ENCODE data around the gene THEM5.

The THEM5 gene

GRCh38 chr1:151839457-151840403 lies 13.8 kb downstream of the THEM5 start, which contains the start of gene C2CD4D:
TSS of gene C2CD4D (minus strand) at chr1:151839820. CDS start at chr1:151838989, 831 bp downstream.
- H3K27me3 ChIP-seq (ENCODE audit: insufficient read depth, low read length): peaks cover 13% of the 10 kb centered on the region; the same call in 1 of the 2 replicates
- H3K79me2 ChIP-seq (ENCODE audit: control insufficient read depth, insufficient read depth, low read length, unreplicated experiment): no peaks in the 10 kb centered on the region
- peaks cover 34% of the 10 kb centered on the region for H3K4me1 ChIP-seq (ENCODE audit: control insufficient read depth, insufficient read depth, low read length, unreplicated experiment)
- H3K27ac ChIP-seq (ENCODE audit: low read depth, low read length): no peak within 1 kb of the TSS
- H3K4me3 ChIP-seq (ENCODE audit: low read depth, low read length): peak within 1 kb of the TSS; percentile 76
- peak within 1 kb of the TSS; percentile 55 for H2AFZ ChIP-seq (ENCODE audit: low read length, unreplicated experiment)
- H3K36me3 ChIP-seq (ENCODE audit: insufficient read depth, low read length): no peaks in the 10 kb centered on the region

DNA sequence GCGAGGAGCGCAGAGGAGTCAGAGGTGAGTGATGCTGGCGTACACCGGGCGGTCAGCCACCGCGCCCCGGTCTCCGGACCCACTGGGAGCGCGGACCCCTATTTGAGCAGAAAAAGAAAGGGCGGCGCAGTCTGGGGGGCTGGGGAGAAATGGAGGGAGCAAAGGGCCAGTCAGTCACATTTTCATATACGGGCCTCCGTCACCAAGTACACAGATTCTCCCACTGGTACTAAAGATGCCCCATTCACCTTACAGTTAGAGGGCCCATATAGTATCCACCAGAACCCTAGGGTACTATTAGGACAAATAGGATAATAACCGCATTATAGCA lies 14.5 kb downstream of the THEM5 start:
- H3K4me1 ChIP-seq (ENCODE audit: control insufficient read depth, insufficient read depth, low read length, unreplicated experiment): peaks cover 34% of the 10 kb centered on the region
- no peaks in the 10 kb centered on the region for H3K36me3 ChIP-seq (ENCODE audit: insufficient read depth, low read length)
- H2AFZ ChIP-seq (ENCODE audit: low read length, unreplicated experiment): peak overlapping the region; percentile 55
- H3K79me2 ChIP-seq (ENCODE audit: control insufficient read depth, insufficient read depth, low read length, unreplicated experiment): no peaks in the 10 kb centered on the region
- H3K27ac ChIP-seq (ENCODE audit: low read depth, low read length): no peak overlapping the region
- H3K4me3 ChIP-seq (ENCODE audit: low read depth, low read length): peak overlapping the region; percentile 76
- H3K27me3 ChIP-seq (ENCODE audit: insufficient read depth, low read length): peaks cover 13% of the 10 kb centered on the region; the same call in 1 of the 2 replicates

DNA sequence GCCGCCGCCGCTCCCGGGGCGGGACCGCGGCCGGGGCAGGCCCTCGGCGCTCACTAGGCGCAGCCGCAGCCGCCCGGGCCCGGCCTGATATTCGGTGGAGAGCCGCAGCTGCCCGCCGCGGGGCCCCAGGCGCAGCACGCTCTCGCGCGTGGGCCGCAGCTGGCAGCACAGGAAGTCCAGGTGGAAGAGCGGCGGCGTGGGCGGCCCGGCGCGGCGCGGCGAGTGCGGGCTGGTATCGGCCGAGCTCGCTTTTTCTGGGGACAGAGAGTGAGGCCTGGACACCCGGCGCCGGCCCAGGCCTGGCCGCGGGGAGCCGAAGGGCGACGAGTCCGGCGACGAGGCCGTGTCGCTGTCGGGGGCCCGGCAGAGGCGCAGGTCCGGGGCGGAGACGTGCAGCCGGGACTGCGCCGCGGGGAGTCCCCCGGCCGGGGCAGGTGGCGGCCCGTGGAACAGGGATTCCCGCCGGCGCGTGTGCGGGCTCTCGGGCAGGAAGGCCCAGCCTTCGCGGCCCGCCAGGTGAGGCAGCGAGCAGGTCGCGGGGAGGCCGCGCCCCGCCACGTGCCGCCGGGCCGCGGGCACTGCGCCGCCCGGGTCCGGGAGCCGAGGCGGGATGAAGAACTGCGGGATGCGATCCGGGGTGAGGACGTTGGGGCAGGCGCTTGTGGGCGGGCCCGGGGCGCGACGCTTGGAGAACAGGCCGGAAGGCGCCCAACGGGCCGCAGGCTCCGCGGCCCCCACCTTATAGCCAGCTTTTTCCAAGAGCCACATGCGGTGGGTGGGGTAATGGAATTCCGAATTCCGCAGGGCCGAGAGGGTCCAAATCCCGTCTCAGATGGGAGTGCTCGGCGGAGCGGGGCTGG lies 15.1 kb downstream of the THEM5 start:
- no peaks in the 10 kb centered on the region for H3K79me2 ChIP-seq (ENCODE audit: control insufficient read depth, insufficient read depth, low read length, unreplicated experiment)
- H3K27ac ChIP-seq (ENCODE audit: low read depth, low read length): no peak overlapping the region
- peaks cover 34% of the 10 kb centered on the region for H3K4me1 ChIP-seq (ENCODE audit: control insufficient read depth, insufficient read depth, low read length, unreplicated experiment)
- peak overlapping the region; percentile 76 for H3K4me3 ChIP-seq (ENCODE audit: low read depth, low read length)
- H2AFZ ChIP-seq (ENCODE audit: low read length, unreplicated experiment): peak overlapping the region; percentile 55
- peaks cover 13% of the 10 kb centered on the region; the same call in 1 of the 2 replicates for H3K27me3 ChIP-seq (ENCODE audit: insufficient read depth, low read length)
- H3K36me3 ChIP-seq (ENCODE audit: insufficient read depth, low read length): no peaks in the 10 kb centered on the region

- H3K36me3 ChIP-seq (ENCODE audit: insufficient read depth, low read length): no peaks in the 10 kb centered on the region
- H3K27me3 ChIP-seq (ENCODE audit: insufficient read depth, low read length): peaks cover 13% of the 10 kb centered on the region; the same call in 1 of the 2 replicates
- H3K79me2 ChIP-seq (ENCODE audit: control insufficient read depth, insufficient read depth, low read length, unreplicated experiment): no peaks in the 10 kb centered on the region
- no peak overlapping the region for H2AFZ ChIP-seq (ENCODE audit: low read length, unreplicated experiment)
- H3K4me3 ChIP-seq (ENCODE audit: low read depth, low read length): peak overlapping the region; percentile 76
- H3K4me1 ChIP-seq (ENCODE audit: control insufficient read depth, insufficient read depth, low read length, unreplicated experiment): peaks cover 34% of the 10 kb centered on the region
- H3K27ac ChIP-seq (ENCODE audit: low read depth, low read length): no peak overlapping the region
Measured at GRCh38 chr1:151837884-151838221, 15.7 kb downstream of the THEM5 start.

- H2AFZ ChIP-seq (ENCODE audit: low read length, unreplicated experiment): no peak overlapping the region
- no peaks in the 10 kb centered on the region for H3K79me2 ChIP-seq (ENCODE audit: control insufficient read depth, insufficient read depth, low read length, unreplicated experiment)
- no peak overlapping the region for H3K27ac ChIP-seq (ENCODE audit: low read depth, low read length)
- no peaks in the 10 kb centered on the region for H3K36me3 ChIP-seq (ENCODE audit: insufficient read depth, low read length)
- H3K4me3 ChIP-seq (ENCODE audit: low read depth, low read length): no peak overlapping the region
- H3K27me3 ChIP-seq (ENCODE audit: insufficient read depth, low read length): peaks cover 13% of the 10 kb centered on the region; the same call in 1 of the 2 replicates
- H3K4me1 ChIP-seq (ENCODE audit: control insufficient read depth, insufficient read depth, low read length, unreplicated experiment): peaks cover 34% of the 10 kb centered on the region
Measured at GRCh38 chr1:151837197-151837596, 16.3 kb downstream of the THEM5 start.

GRCh38 chr1:151835596-151835995 lies 17.9 kb downstream of the THEM5 start:
- no peaks in the 10 kb centered on the region for H3K36me3 ChIP-seq (ENCODE audit: insufficient read depth, low read length)
- no peak overlapping the region for H2AFZ ChIP-seq (ENCODE audit: low read length, unreplicated experiment)
- H3K79me2 ChIP-seq (ENCODE audit: control insufficient read depth, insufficient read depth, low read length, unreplicated experiment): no peaks in the 10 kb centered on the region
- peaks cover 13% of the 10 kb centered on the region; the same call in 1 of the 2 replicates for H3K27me3 ChIP-seq (ENCODE audit: insufficient read depth, low read length)
- no peak overlapping the region for H3K27ac ChIP-seq (ENCODE audit: low read depth, low read length)
- H3K4me3 ChIP-seq (ENCODE audit: low read depth, low read length): no peak overlapping the region
- H3K4me1 ChIP-seq (ENCODE audit: control insufficient read depth, insufficient read depth, low read length, unreplicated experiment): peaks cover 22% of the 10 kb centered on the region

DNA sequence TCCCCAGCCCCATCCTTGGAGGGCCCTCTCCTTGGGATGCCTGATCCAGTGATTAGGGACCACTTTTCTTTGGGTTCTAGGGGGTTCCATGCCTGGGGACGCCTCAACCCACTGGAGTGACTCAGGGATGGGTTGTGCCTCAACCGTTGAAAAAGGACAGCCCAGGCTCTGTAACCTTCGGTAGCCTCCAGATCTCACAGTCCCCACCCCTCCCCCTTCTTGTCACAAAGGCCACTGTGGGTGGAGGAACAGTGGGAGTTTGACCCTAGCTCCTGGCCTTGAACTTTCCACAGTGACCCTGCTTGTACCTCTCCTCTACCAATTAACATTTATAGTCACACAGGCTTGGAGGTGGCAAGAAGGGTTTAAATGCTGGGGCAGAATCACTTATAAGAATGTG lies 19.3 kb downstream of the THEM5 start:
- Histone ChIP-seq H3K4me3 (ENCODE audit: low read depth, low read length) (no peak overlapping the region), H2AFZ (ENCODE audit: low read length, unreplicated experiment) (no peak overlapping the region), H3K36me3 (ENCODE audit: insufficient read depth, low read length) (no peaks in the 10 kb centered on the region), H3K79me2 (ENCODE audit: control insufficient read depth, insufficient read depth, low read length, unreplicated experiment) (no peaks in the 10 kb centered on the region), H3K4me1 (ENCODE audit: control insufficient read depth, insufficient read depth, low read length, unreplicated experiment) (peaks cover 11% of the 10 kb centered on the region), H3K27ac (ENCODE audit: low read depth, low read length) (no peak overlapping the region), H3K27me3 (ENCODE audit: insufficient read depth, low read length) (peaks cover 13% of the 10 kb centered on the region; the same call in 1 of the 2 replicates)

DNA sequence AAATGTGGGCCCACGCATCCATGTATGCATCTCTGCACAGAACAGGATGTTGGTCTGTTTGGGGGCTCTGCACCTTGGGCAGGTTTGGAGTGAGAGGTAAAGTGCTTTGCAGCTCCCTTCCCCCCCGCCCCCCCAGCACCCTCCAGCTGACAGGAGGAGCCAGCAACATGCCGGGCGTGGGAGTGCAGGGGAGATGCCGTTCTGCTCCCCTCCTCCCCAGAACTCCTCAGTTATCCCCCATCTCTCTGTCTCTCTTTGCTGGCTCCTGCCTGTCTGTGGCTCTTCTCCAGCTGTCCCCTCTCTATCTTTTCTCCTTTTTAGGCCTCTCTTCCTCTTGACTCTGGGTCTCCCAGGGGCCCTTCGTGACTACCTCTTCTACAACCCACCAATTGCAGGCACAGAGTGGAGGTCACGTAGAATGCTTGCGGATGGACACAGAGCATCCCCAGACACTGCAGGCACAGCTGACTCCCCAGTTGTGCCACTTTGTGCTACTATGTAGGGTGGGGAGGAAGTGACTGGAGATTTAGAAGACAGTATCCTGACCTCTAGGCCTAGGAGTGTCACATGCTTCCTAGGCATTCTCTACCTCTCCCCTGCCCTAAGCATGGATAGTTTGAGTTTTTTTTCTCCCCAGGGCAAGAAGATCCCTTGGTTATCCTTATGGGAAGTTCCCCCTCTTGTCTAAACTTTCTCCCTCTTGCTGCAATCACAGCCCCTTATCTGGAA lies 20.2 kb downstream of the THEM5 start:
- no peaks in the 10 kb centered on the region for H3K36me3 ChIP-seq (ENCODE audit: insufficient read depth, low read length)
- peaks cover 11% of the 10 kb centered on the region for H3K4me1 ChIP-seq (ENCODE audit: control insufficient read depth, insufficient read depth, low read length, unreplicated experiment)
- H3K27ac ChIP-seq (ENCODE audit: low read depth, low read length): no peak overlapping the region
- H3K79me2 ChIP-seq (ENCODE audit: control insufficient read depth, insufficient read depth, low read length, unreplicated experiment): no peaks in the 10 kb centered on the region
- H2AFZ ChIP-seq (ENCODE audit: low read length, unreplicated experiment): no peak overlapping the region
- peaks cover 6% of the 10 kb centered on the region; the same call in 1 of the 2 replicates for H3K27me3 ChIP-seq (ENCODE audit: insufficient read depth, low read length)
- no peak overlapping the region for H3K4me3 ChIP-seq (ENCODE audit: low read depth, low read length)

DNA sequence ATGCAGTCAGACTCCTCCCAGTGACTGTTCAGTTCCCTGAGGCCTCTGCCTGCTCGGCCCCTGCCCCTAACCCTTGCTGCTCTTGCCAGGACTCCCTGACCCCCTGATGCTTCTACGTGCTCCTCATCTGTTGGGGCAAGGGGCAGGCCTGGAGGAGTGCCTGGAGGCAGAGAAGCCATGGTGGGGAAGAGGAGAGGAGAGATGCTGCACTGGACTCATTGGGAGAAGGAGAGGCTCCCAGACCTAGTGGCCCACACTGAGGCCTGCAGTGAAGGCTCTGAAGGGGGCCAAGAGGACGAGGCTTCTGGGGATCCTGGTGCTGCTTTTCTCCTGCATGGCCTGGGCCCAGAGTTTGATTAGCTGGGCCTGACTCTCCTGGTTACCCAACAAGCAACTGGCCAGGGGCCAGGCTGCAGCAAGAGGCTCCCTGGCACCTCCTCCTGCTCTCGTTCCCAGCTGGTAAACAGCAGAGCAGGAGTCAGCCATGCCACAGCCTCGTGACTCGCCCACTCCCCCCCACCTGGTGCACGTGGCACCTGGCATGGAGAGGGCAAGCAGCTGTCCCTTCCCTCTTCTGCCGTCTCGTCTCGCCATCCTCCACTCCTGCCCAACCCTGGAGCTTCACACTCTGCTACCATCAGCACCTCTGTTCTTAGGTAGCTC lies 21.1 kb downstream of the THEM5 start:
- Histone ChIP-seq H3K4me1 (ENCODE audit: control insufficient read depth, insufficient read depth, low read length, unreplicated experiment) (peaks cover 6% of the 10 kb centered on the region), H3K27me3 (ENCODE audit: insufficient read depth, low read length) (no peaks in the 10 kb centered on the region), H3K27ac (ENCODE audit: low read depth, low read length) (no peak overlapping the region), H3K79me2 (ENCODE audit: control insufficient read depth, insufficient read depth, low read length, unreplicated experiment) (no peaks in the 10 kb centered on the region), H3K4me3 (ENCODE audit: low read depth, low read length) (no peak overlapping the region), H2AFZ (ENCODE audit: low read length, unreplicated experiment) (no peak overlapping the region), H3K36me3 (ENCODE audit: insufficient read depth, low read length) (no peaks in the 10 kb centered on the region)

DNA sequence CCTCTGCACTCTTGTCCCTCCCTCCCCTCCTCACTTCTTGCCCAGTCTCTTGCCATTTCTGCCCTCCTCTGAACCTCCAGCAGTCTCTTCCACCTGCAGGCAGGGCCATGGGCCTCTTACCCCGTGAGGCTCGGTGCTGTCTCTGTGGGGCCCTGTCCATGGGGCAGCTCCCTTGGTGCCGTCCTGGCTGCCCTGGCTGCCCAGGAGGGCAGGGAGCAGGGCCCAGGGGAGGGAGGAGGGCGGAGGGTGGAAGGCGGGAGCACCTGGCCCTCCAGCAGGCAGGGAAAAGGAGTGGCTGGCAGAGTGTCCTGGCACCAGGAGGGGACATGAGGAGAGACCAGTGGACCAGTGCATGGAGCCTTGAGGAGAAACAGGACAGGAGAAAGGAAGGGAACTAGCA lies 21.9 kb downstream of the THEM5 start, which contains the start of gene RORC:
RORC (minus strand) TSS at position 198 of the 400 bp plus-strand sequence; CDS start at position 160, 38 bp downstream.
- H2AFZ ChIP-seq (ENCODE audit: low read length, unreplicated experiment): no peak within 1 kb of the TSS
- H3K27me3 ChIP-seq (ENCODE audit: insufficient read depth, low read length): no peaks in the 10 kb centered on the region
- H3K79me2 ChIP-seq (ENCODE audit: control insufficient read depth, insufficient read depth, low read length, unreplicated experiment): no peaks in the 10 kb centered on the region
- no peaks in the 10 kb centered on the region for H3K4me1 ChIP-seq (ENCODE audit: control insufficient read depth, insufficient read depth, low read length, unreplicated experiment)
- no peak within 1 kb of the TSS for H3K27ac ChIP-seq (ENCODE audit: low read depth, low read length)
- no peak within 1 kb of the TSS for H3K4me3 ChIP-seq (ENCODE audit: low read depth, low read length)
- H3K36me3 ChIP-seq (ENCODE audit: insufficient read depth, low read length): no peaks in the 10 kb centered on the region
